Osteocyte (in vitro differentiated cells): Measurements from ENCODE around the gene PTCD1. TPM values are rescaled to one million over a fixed set of nuclear protein-coding genes. Genes with fewer than 3 reads are reported as not detected.

ENCODE experiments used
- DNase-seq: peaks from one replicate; pipeline ENCODE4 v3.0.0; 2021; ENCODE audit warnings: mixed read lengths; ENCODE audit not compliant: unreplicated experiment; ENCODE audit errors: extremely low spot score
- H3K27ac Mint-ChIP-seq: one replicate; pipeline ENCODE4 v1.8.0; 2021; ENCODE audit warnings: mild to moderate bottlenecking, mixed read lengths; ENCODE audit not compliant: unreplicated experiment
- H3K27me3 Mint-ChIP-seq: one replicate; pipeline ENCODE4 v1.8.0; 2021; ENCODE audit warnings: mixed read lengths; ENCODE audit not compliant: unreplicated experiment
- H3K36me3 Mint-ChIP-seq: one replicate; pipeline ENCODE4 v1.8.0; 2021; ENCODE audit warnings: mixed read lengths; ENCODE audit not compliant: unreplicated experiment
- H3K4me1 Mint-ChIP-seq: one replicate; pipeline ENCODE4 v1.8.0; 2021; ENCODE audit warnings: mixed read lengths; ENCODE audit not compliant: unreplicated experiment
- H3K4me3 Mint-ChIP-seq: one replicate; pipeline ENCODE4 v1.8.0; 2021; ENCODE audit warnings: mild to moderate bottlenecking, moderate library complexity, mixed read lengths; ENCODE audit not compliant: unreplicated experiment
- H3K9me3 Mint-ChIP-seq: one replicate; pipeline ENCODE4 v1.8.0; 2021; ENCODE audit warnings: mixed read lengths; ENCODE audit not compliant: unreplicated experiment
- CTCF ChIP-seq: fragments of 200-600 bp; sonication (generic); IDR thresholded peaks from 2 replicates; pipeline ENCODE4 v1.5.0; 2021; ENCODE audit warnings: antibody characterized with exemption, mild to moderate bottlenecking, moderate library complexity
- total RNA-seq: library from RNA; stranded (reverse); gene quantifications from 2 replicates; pipeline ENCODE4 v1.2.1, GENCODE V29; 2021

Gene PTCD1
- total RNA-seq, 1 donor from 2014 or later: 10.5 TPM

GRCh38 chr7:99449326-99449725 is 10.7 kb upstream of the PTCD1 start:
- Mint-ChIP-seq H3K27ac (no peak overlapping the region), H3K36me3 (peaks cover 43% of the 10 kb centered on the region), H3K4me1 (no peaks in the 10 kb centered on the region), H3K4me3 (no peak overlapping the region), H3K27me3 (no peaks in the 10 kb centered on the region), H3K9me3 (no peaks in the 10 kb centered on the region)
- no peak for DNase-seq
- no peak for TF ChIP-seq CTCF

GRCh38 chr7:99448855-99449254 is 10.3 kb upstream of the PTCD1 start:
- Mint-ChIP-seq H3K4me3 (no peak overlapping the region), H3K36me3 (peaks cover 42% of the 10 kb centered on the region), H3K9me3 (no peaks in the 10 kb centered on the region), H3K27me3 (no peaks in the 10 kb centered on the region), H3K27ac (no peak overlapping the region), H3K4me1 (no peaks in the 10 kb centered on the region)
- no peak for DNase-seq
- TF ChIP-seq CTCF: no peak

GRCh38 chr7:99447943-99448342 is 9.3 kb upstream of the PTCD1 start:
- no peak overlapping the region for H3K4me3 Mint-ChIP-seq
- H3K27ac Mint-ChIP-seq: no peak overlapping the region
- peaks cover 2% of the 10 kb centered on the region for H3K4me1 Mint-ChIP-seq
- no peaks in the 10 kb centered on the region for H3K27me3 Mint-ChIP-seq
- TF ChIP-seq CTCF: no peak
- DNase-seq: no peak
- H3K9me3 Mint-ChIP-seq: no peaks in the 10 kb centered on the region
- H3K36me3 Mint-ChIP-seq: peaks cover 41% of the 10 kb centered on the region

GRCh38 chr7:99446096-99446495 is 7.5 kb upstream of the PTCD1 start:
- H3K27ac Mint-ChIP-seq: no peak overlapping the region
- H3K27me3 Mint-ChIP-seq: no peaks in the 10 kb centered on the region
- H3K9me3 Mint-ChIP-seq: no peaks in the 10 kb centered on the region
- no peak for TF ChIP-seq CTCF
- peaks cover 8% of the 10 kb centered on the region for H3K4me1 Mint-ChIP-seq
- H3K36me3 Mint-ChIP-seq: peaks cover 43% of the 10 kb centered on the region
- no peak for DNase-seq
- no peak overlapping the region for H3K4me3 Mint-ChIP-seq

- Mint-ChIP-seq H3K9me3 (no peaks in the 10 kb centered on the region), H3K36me3 (peaks cover 20% of the 10 kb centered on the region), H3K27ac (peak overlapping the region; percentile 96), H3K4me1 (peaks cover 25% of the 10 kb centered on the region), H3K4me3 (peak overlapping the region; percentile 99), H3K27me3 (no peaks in the 10 kb centered on the region)
- TF ChIP-seq CTCF: no peak
- DNase-seq: no peak
These were observed 1.6 kb upstream of the PTCD1 start for GRCh38 chr7:99440195-99440594.
